Peyer's patch (tissue), 4 donors: ENCODE measurements around the gene ARL15.

Experiments used
- POLR2A ChIP-seq, 2 donors: fragments of 450-650 bp; IDR thresholded peaks; one replicate each; pipeline ENCODE4 v1.5.1; 2017; ENCODE audit warnings: antibody characterized with exemption in 2 of 2, mild to moderate bottlenecking in 2 of 2, moderate library complexity in 2 of 2
- TF ChIP-seq, protein P1 (sequence below), 6 experiments: fragments of 450-650 bp in 4 of 6; fragments of 200-600 bp in 2 of 6; sonication (generic) in 1 of 6; IDR thresholded peaks; one replicate each; pipeline ENCODE4 v1.5.1; 2017 to 2019; ENCODE audit warnings: antibody characterized with exemption in 6 of 6, mild to moderate bottlenecking in 3 of 6, moderate library complexity in 1 of 6

DNA sequence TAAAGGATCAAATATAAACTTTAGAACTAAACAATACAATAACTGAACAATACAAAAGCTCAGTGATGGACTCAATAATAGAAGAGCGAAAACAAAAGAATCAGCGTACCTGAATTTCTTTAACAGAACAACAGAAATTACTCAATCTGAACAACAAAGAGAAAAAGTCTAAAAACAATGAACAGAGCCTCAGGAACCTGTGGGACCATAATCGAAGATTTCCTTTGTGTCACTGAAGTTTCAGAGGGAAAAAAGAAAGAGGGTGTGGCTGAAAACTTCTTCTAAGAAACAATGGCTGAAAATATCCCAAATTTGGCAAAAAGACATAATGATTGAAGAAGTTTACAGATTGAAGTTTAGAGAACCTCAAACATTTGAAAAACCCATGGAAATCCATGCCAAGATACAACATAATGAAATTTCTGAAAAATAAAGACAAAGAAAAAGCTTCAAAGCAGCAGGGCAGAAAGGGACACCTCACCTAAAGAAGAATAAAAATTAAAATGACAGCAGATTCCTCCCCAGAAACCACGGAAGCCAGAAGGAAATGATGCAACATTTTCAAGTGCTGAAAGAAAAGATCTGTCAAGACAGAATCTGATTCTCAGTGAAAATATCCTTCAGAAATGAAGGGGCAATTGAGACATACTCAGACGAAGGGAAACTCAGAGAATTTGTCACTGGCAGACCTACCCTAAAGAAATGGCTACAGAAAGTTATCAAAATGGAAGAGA is 288.8 kb downstream of the ARL15 start:
- TF ChIP-seq, protein P1, sequence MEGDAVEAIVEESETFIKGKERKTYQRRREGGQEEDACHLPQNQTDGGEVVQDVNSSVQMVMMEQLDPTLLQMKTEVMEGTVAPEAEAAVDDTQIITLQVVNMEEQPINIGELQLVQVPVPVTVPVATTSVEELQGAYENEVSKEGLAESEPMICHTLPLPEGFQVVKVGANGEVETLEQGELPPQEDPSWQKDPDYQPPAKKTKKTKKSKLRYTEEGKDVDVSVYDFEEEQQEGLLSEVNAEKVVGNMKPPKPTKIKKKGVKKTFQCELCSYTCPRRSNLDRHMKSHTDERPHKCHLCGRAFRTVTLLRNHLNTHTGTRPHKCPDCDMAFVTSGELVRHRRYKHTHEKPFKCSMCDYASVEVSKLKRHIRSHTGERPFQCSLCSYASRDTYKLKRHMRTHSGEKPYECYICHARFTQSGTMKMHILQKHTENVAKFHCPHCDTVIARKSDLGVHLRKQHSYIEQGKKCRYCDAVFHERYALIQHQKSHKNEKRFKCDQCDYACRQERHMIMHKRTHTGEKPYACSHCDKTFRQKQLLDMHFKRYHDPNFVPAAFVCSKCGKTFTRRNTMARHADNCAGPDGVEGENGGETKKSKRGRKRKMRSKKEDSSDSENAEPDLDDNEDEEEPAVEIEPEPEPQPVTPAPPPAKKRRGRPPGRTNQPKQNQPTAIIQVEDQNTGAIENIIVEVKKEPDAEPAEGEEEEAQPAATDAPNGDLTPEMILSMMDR (IDR thresholded peaks at IDR 0.05): no peak
- no peak for TF ChIP-seq POLR2A (IDR thresholded peaks at IDR 0.05)
